GM15510 (cell line): Measurements from ENCODE around the gene CFC1.
"Not testable (repeated sequence)": the region's sequence is repeated elsewhere in the genome, so short reads cannot be mapped to it uniquely, and the experiment has no call there.

ENCODE experiments used
- POLR2A ChIP-seq: IDR thresholded peaks from 3 replicates; pipeline ENCODE4 v1.6.1; 2011; ENCODE audit warnings: borderline replicate concordance; ENCODE audit not compliant: insufficient read length; ENCODE audit errors: extremely low read depth

Gene CFC1

GRCh38 chr2:130599393-130599792 is at the start of gene CFC1:
Gene CFC1, minus strand, starts transcription at chr2:130599575. Its CDS starts 288 bp downstream, at chr2:130599287.
- not testable (repeated sequence) for TF ChIP-seq POLR2A

- TF ChIP-seq POLR2A, result not testable (repeated sequence)
Observed at GRCh38 chr2:130611140-130611539, 11.8 kb upstream of the CFC1 start, which contains the start of gene POTEJ. Gene POTEJ, plus strand, starts transcription at chr2:130611440. Its CDS starts 93 bp downstream, at chr2:130611533.
